Measurements from ENCODE around the gene PCDHGA1. TPM values are rescaled to one million over a fixed set of nuclear protein-coding genes. Genes with fewer than 3 reads are reported as not detected.
"Not testable (repeated sequence)": the region's sequence is repeated elsewhere in the genome, so short reads cannot be mapped to it uniquely, and the experiment has no call there.

PCDHGA1 gene
- total RNA-seq, 4 donors from 2014 or later, result 0.26 to 0.38 (median 0.33) TPM

GRCh38 chr5:141343953-141344463 is 13.7 kb downstream of the PCDHGA1 start:
- Histone ChIP-seq H3K27me3 (peaks cover 6% of the 10 kb centered on the region), H3K4me1 (peaks cover 1% of the 10 kb centered on the region), H3K36me3 (no peaks in the 10 kb centered on the region), H3K9me3 (peaks cover 23% of the 10 kb centered on the region), H3K27ac (no peak overlapping the region), H3K4me3 (peak overlapping the region; percentile 17)
- 25% methylated on average over 31 of the region's 31 CpGs for WGBS
- no peak for TF ChIP-seq POLR2A (IDR thresholded peaks at IDR 0.05)
- no peak for TF ChIP-seq CTCF (IDR thresholded peaks at IDR 0.05)
- no peak for TF ChIP-seq EP300 (IDR thresholded peaks at IDR 0.05)
- TF ChIP-seq POLR2AphosphoS5 (IDR thresholded peaks at IDR 0.05), result no peak
- no peak for DNase-seq (ENCODE audit: low spot score in 2 of 2)

- Histone ChIP-seq H3K9me3 (peaks cover 15% of the 10 kb centered on the region), H3K27me3 (peaks cover 4% of the 10 kb centered on the region)
These were observed 15.0 kb downstream of the PCDHGA1 start for GRCh38 chr5:141345327-141345726.

GRCh38 chr5:141346017-141346416 is 15.7 kb downstream of the PCDHGA1 start:
- H3K4me1 ChIP-seq; H3K4me3 ChIP-seq; H3K36me3 ChIP-seq; DNase-seq (ENCODE audit: low spot score in 2 of 2); H3K27ac ChIP-seq; H3K27me3 ChIP-seq: not testable (repeated sequence)
- H3K9me3 ChIP-seq, result peaks cover 22% of the 10 kb centered on the region
- WGBS, result 59% methylated on average over 9 of the region's 35 CpGs

More at GRCh38 chr5:141345327-141345726, 15.0 kb downstream of the PCDHGA1 start:
- Histone ChIP-seq H3K4me3 (no peak overlapping the region), H3K4me1 (no peaks in the 10 kb centered on the region), H3K36me3 (no peaks in the 10 kb centered on the region), H3K27ac (no peak overlapping the region)
- TF ChIP-seq POLR2A (IDR thresholded peaks at IDR 0.05) (no peak), CTCF (IDR thresholded peaks at IDR 0.05) (no peak), POLR2AphosphoS5 (IDR thresholded peaks at IDR 0.05) (no peak), EP300 (IDR thresholded peaks at IDR 0.05) (no peak)
- WGBS, result 45% methylated on average over 11 of the region's 20 CpGs
- no peak for DNase-seq (ENCODE audit: low spot score in 2 of 2)

GRCh38 chr5:141349917-141350619 is 19.8 kb downstream of the PCDHGA1 start, which contains the start of gene PCDHGB1:
PCDHGB1 (plus strand) TSS chr5:141350099; CDS start chr5:141350261, 162 bp downstream.
- TF ChIP-seq CTCF (IDR thresholded peaks at IDR 0.05), result peak in 1 of 2 donors; percentile 13
- no peak for TF ChIP-seq POLR2AphosphoS5 (IDR thresholded peaks at IDR 0.05)
- H3K36me3 ChIP-seq, result no peaks in the 10 kb centered on the region
- 25% methylated on average over 29 of the region's 29 CpGs for WGBS
- DNase-seq (ENCODE audit: low spot score in 2 of 2), result no peak
- H3K9me3 ChIP-seq, result peaks cover 34% of the 10 kb centered on the region
- no peaks in the 10 kb centered on the region for H3K4me1 ChIP-seq
- H3K4me3 ChIP-seq, result peak within 1 kb of the TSS; percentile 19
- H3K27me3 ChIP-seq, result no peaks in the 10 kb centered on the region
- H3K27ac ChIP-seq, result no peak within 1 kb of the TSS

GRCh38 chr5:141351591-141351990 is 21.3 kb downstream of the PCDHGA1 start:
- Histone ChIP-seq H3K9me3 (peaks cover 37% of the 10 kb centered on the region), H3K4me3 (no peak overlapping the region), H3K27ac (no peak overlapping the region), H3K36me3 (no peaks in the 10 kb centered on the region), H3K27me3 (no peaks in the 10 kb centered on the region), H3K4me1 (no peaks in the 10 kb centered on the region)
- WGBS, result 45% methylated on average over 22 of the region's 36 CpGs
- TF ChIP-seq POLR2AphosphoS5 (IDR thresholded peaks at IDR 0.05) (no peak), POLR2A (IDR thresholded peaks at IDR 0.05) (no peak), EP300 (IDR thresholded peaks at IDR 0.05) (no peak), CTCF (IDR thresholded peaks at IDR 0.05) (no peak)
- no peak for DNase-seq (ENCODE audit: low spot score in 2 of 2)
